SK-N-SH (cell line): ENCODE results near the gene HSPA12A. TPM values are rescaled to one million over a fixed set of nuclear protein-coding genes. Genes with fewer than 3 reads are reported as not detected.

Experiments used
- CTCF ChIA-PET: fragments of 300-600, 350-600 bp; formaldehyde crosslinking; extraction: SDS; loops from one replicate; lab custom pipeline; 2021; lab: Yijun Ruan, JAX
- POLR2A ChIA-PET: fragments of 350-600 bp; sonication (Branson Sonifier 250); formaldehyde crosslinking; extraction: SDS; loops from one replicate; lab custom pipeline; 2020; ENCODE audit warnings: antibody characterized with exemption, inconsistent platforms; lab: Yijun Ruan, JAX
- DNase-seq: peaks from one replicate; pipeline ENCODE4 v3.0.0; 2012
- H2AFZ ChIP-seq: fragments of 200-600 bp; sonication (generic); 2 replicates; pipeline ENCODE4 v1.8.1; 2016; ENCODE audit warnings: antibody characterized with exemption, mild to moderate bottlenecking, low read depth
- H3F3A ChIP-seq: fragments of 200-600 bp; sonication (generic); replicated peaks from 2 replicates; pipeline ENCODE3; 2016; ENCODE audit warnings: antibody characterized with exemption, mild to moderate bottlenecking; ENCODE audit not compliant: insufficient read depth
- H3K27ac ChIP-seq, 2 experiments: fragments of 200-500 bp in 1 of 2; fragments of 200-600 bp in 1 of 2; sonication (Bioruptor generic) in 1 of 2; sonication (generic), shearing (Covaris generic) in 1 of 2; 2 replicates each; pipeline versions ENCODE4 v1.5.1 to v1.6.1; 2014 to 2016; ENCODE audit warnings: low read depth in 2 of 2, inconsistent platforms in 1 of 2, low read length in 1 of 2, mild to moderate bottlenecking in 1 of 2, mixed read lengths in 1 of 2
- H3K27me3 ChIP-seq: fragments of 200-600 bp; sonication (generic), shearing (Covaris generic); 2 replicates; pipeline ENCODE4 v1.6.1; 2016; ENCODE audit warnings: mixed run types; ENCODE audit not compliant: insufficient read depth
- H3K36me3 ChIP-seq, 2 experiments: fragments of 200-500 bp in 1 of 2; fragments of 200-600 bp in 1 of 2; sonication (Bioruptor generic) in 1 of 2; sonication (generic) in 1 of 2; replicated peaks in 1 of 2; 2 replicates each; pipeline versions ENCODE3 to v1.5.1; 2014 to 2016; ENCODE audit warnings: low read length in 1 of 2, mild to moderate bottlenecking in 1 of 2; ENCODE audit not compliant: insufficient read depth in 2 of 2, control insufficient read depth in 1 of 2
- H3K4me1 ChIP-seq, 2 experiments: fragments of 200-500 bp in 1 of 2; fragments of 200-600 bp in 1 of 2; sonication (Bioruptor generic) in 1 of 2; sonication (generic), shearing (Covaris generic) in 1 of 2; 2 replicates each; pipeline versions ENCODE4 v1.5.1 to v1.6.1; 2014 to 2016; ENCODE audit warnings: low read depth in 1 of 2, low read length in 1 of 2, mixed run types in 1 of 2; ENCODE audit not compliant: insufficient read depth in 2 of 2, control insufficient read depth in 1 of 2
- H3K4me2 ChIP-seq: fragments of 200-600 bp; sonication (generic), shearing (Covaris generic); 2 replicates; pipeline ENCODE4 v1.6.1; 2017; ENCODE audit warnings: mixed run types
- H3K4me3 ChIP-seq, 2 experiments: fragments of 200-500 bp in 1 of 2; fragments of 200-600 bp in 1 of 2; sonication (Bioruptor generic) in 1 of 2; sonication (generic), shearing (Covaris generic) in 1 of 2; 2 replicates each; pipeline versions ENCODE4 v1.5.1 to v1.8.1; 2014 to 2016; ENCODE audit warnings: low read depth in 2 of 2, inconsistent platforms in 1 of 2, low read length in 1 of 2, mild to moderate bottlenecking in 1 of 2, mixed read lengths in 1 of 2, moderate library complexity in 1 of 2
- H3K79me2 ChIP-seq: fragments of 200-600 bp; sonication (generic); 2 replicates; pipeline ENCODE4 v1.8.1; 2017; ENCODE audit warnings: mild to moderate bottlenecking; ENCODE audit not compliant: insufficient read depth
- H3K9ac ChIP-seq: fragments of 200-600 bp; sonication (generic); 2 replicates; pipeline ENCODE4 v1.6.1; 2017; ENCODE audit warnings: mixed run types
- H3K9me2 ChIP-seq: fragments of 200-600 bp; sonication (generic); 2 replicates; pipeline ENCODE4 v1.6.1; 2017; ENCODE audit warnings: mixed run types
- H3K9me3 ChIP-seq: fragments of 200-600 bp; sonication (generic); 2 replicates; pipeline ENCODE4 v1.6.1; 2017; ENCODE audit warnings: mixed run types, mild to moderate bottlenecking, moderate library complexity
- H4K20me1 ChIP-seq: fragments of 200-600 bp; sonication (generic); 2 replicates; pipeline ENCODE4 v1.6.1; 2017; ENCODE audit warnings: mild to moderate bottlenecking, mixed run types; ENCODE audit not compliant: insufficient read depth
- CHD2 ChIP-seq: fragments of 150-350 bp; IDR thresholded peaks from 2 replicates; pipeline ENCODE4 v1.6.1; 2018; ENCODE audit warnings: low read length; ENCODE audit not compliant: partially characterized antibody
- ELF1 ChIP-seq: IDR thresholded peaks from 2 replicates; pipeline ENCODE4 v1.4.0; 2012
- EP300 ChIP-seq, 2 experiments: IDR thresholded peaks; 2 replicates each; pipeline versions ENCODE4 v1.4.0 to v1.6.1; 2012; ENCODE audit warnings: borderline replicate concordance in 1 of 2, low read depth in 1 of 2, low read length in 1 of 2
- FOSL2 ChIP-seq: IDR thresholded peaks from 2 replicates; pipeline ENCODE4 v1.4.0; 2012; ENCODE audit warnings: low read depth, mild to moderate bottlenecking, moderate library complexity, borderline replicate concordance
- FOXJ3 ChIP-seq: sonication (generic); formaldehyde crosslinking; IDR thresholded peaks from 2 replicates; pipeline ENCODE4 v1.5.1; 2020; ENCODE audit warnings: mild to moderate bottlenecking, missing genetic modification reagents
- GABPA ChIP-seq: IDR thresholded peaks from 2 replicates; pipeline ENCODE4 v1.4.0; 2012; ENCODE audit warnings: low read depth, mild to moderate bottlenecking
- GATA2 ChIP-seq: sonication (generic); formaldehyde crosslinking; IDR thresholded peaks from 2 replicates; pipeline ENCODE4 v1.5.0; 2020; ENCODE audit warnings: mild to moderate bottlenecking, missing genetic modification reagents
- JUND ChIP-seq: IDR thresholded peaks from 2 replicates; pipeline ENCODE4 v1.4.0; 2012
- MEF2A ChIP-seq: IDR thresholded peaks from 2 replicates; pipeline ENCODE4 v1.4.0; 2012; ENCODE audit warnings: low read depth, borderline replicate concordance
- MXI1 ChIP-seq: IDR thresholded peaks from 2 replicates; pipeline ENCODE4 v1.6.1; 2012; ENCODE audit warnings: mild to moderate bottlenecking, low read depth, low read length, improper control_type of control experiment
- NFIC ChIP-seq: IDR thresholded peaks from 2 replicates; pipeline ENCODE4 v1.4.0; 2012; ENCODE audit warnings: borderline replicate concordance
- NRF1 ChIP-seq: IDR thresholded peaks from 2 replicates; pipeline ENCODE4 v1.6.1; 2012; ENCODE audit warnings: low read depth, mild to moderate bottlenecking, low read length
- RAD21 ChIP-seq: IDR thresholded peaks from 2 replicates; pipeline ENCODE4 v1.6.1; 2012; ENCODE audit warnings: mild to moderate bottlenecking, low read length
- RFX5 ChIP-seq: IDR thresholded peaks from 2 replicates; pipeline ENCODE4 v1.6.1; 2012; ENCODE audit warnings: mild to moderate bottlenecking, improper control_type of control experiment, low read length
- RXRA ChIP-seq: IDR thresholded peaks from 2 replicates; pipeline ENCODE4 v1.4.0; 2012; ENCODE audit warnings: low read depth, mild to moderate bottlenecking, borderline replicate concordance
- SIN3A ChIP-seq: IDR thresholded peaks from 2 replicates; pipeline ENCODE4 v1.6.1; 2012; ENCODE audit warnings: low read depth, mild to moderate bottlenecking, low read length, moderate library complexity, borderline replicate concordance
- SMC3 ChIP-seq: IDR thresholded peaks from 2 replicates; pipeline ENCODE4 v1.6.1; 2012; ENCODE audit warnings: low read depth, low read length, improper control_type of control experiment
- TEAD4 ChIP-seq: IDR thresholded peaks from 2 replicates; pipeline ENCODE4 v1.4.0; 2012; ENCODE audit warnings: mild to moderate bottlenecking, borderline replicate concordance; ENCODE audit not compliant: insufficient read depth
- YY1 ChIP-seq: IDR thresholded peaks from 2 replicates; pipeline ENCODE4 v1.4.0; 2012; ENCODE audit warnings: low read depth, mild to moderate bottlenecking
- WGBS: methylation state at CpG from one replicate; pipeline ENCODE4 v1.1.6; 2017; ENCODE audit warnings: low lambda C conversion rate; 5-methylcytosine and 5-hydroxymethylcytosine counted together
- polyA plus RNA-seq, 3 experiments: library from polyadenylated mRNA; depleted of rRNA; stranded (reverse); fragments of >200 nt; gene quantifications; 2 replicates each; pipeline ENCODE4 v1.2.3, GENCODE V29; 2012
- TF ChIP-seq, protein P1 (sequence below): fragments of 200-600 bp; sonication (generic); IDR thresholded peaks from 2 replicates; pipeline ENCODE4 v1.6.1; 2017; ENCODE audit warnings: antibody characterized with exemption, mild to moderate bottlenecking, moderate library complexity
- TF ChIP-seq, protein P2 (sequence below): IDR thresholded peaks from 2 replicates; pipeline ENCODE4 v1.4.0; 2012; ENCODE audit warnings: low read depth, borderline replicate concordance
- TF ChIP-seq, protein P3 (sequence below): IDR thresholded peaks from 2 replicates; pipeline ENCODE4 v1.4.0; 2012; ENCODE audit warnings: low read depth

The HSPA12A gene
- polyA plus RNA-seq, 1 of the 3 experiments (the other 2 are of a cell fraction), result 2.9 TPM

DNA sequence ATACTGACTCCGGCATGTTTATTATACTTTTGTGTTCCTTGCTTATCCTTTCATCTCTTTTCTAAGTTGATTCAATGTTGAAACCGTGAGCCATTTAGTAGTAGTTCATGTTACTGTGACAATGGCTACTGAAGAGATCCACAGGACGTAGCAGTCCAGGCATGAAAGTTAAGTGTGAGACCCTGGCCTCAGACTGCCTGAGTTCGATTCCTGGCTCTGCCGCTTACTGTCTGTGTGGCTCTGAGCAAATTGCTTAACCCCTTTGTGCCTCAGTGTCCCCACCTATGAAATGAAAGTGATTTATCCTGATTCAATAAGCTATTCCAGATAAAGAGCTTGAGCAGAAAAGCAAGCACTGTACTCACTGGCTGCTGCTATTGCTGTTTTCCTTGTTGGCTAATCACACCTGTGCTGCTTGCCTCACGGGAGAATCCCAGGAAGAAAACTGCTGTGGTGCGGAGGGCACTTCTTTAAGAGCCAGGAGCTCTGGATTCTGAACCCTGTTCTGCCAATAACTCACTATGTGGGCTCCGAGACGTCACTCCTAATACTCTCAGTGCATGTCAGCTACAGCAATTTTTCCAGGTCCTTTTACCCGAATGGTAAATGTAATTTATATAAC lies 83.2 kb downstream of the HSPA12A start:
- WGBS, result 32% methylated on average over 10 of the region's 10 CpGs
- Histone ChIP-seq H4K20me1 (no peaks in the 10 kb centered on the region), H3F3A (no peaks in the 10 kb centered on the region), H3K9me3 (no peaks in the 10 kb centered on the region), H3K4me1 (no peaks in the 10 kb centered on the region; a peak in 1 of 4 replicates), H3K27me3 (no peaks in the 10 kb centered on the region; the same call in 1 of the 2 replicates), H3K9ac (no peak overlapping the region), H2AFZ (no peak overlapping the region), H3K36me3 (no peaks in the 10 kb centered on the region), H3K9me2 (no peaks in the 10 kb centered on the region), H3K4me2 (no peak overlapping the region), H3K4me3 (no peak overlapping the region), H3K79me2 (no peaks in the 10 kb centered on the region), H3K27ac (no peak overlapping the region)
- TF ChIP-seq SMC3 (no peak), YY1 (no peak), NRF1 (no peak), CHD2 (no peak), RXRA (no peak), NFIC (no peak), MEF2A (no peak), FOSL2 (no peak), TEAD4 (no peak)
- TF ChIP-seq, protein P1, sequence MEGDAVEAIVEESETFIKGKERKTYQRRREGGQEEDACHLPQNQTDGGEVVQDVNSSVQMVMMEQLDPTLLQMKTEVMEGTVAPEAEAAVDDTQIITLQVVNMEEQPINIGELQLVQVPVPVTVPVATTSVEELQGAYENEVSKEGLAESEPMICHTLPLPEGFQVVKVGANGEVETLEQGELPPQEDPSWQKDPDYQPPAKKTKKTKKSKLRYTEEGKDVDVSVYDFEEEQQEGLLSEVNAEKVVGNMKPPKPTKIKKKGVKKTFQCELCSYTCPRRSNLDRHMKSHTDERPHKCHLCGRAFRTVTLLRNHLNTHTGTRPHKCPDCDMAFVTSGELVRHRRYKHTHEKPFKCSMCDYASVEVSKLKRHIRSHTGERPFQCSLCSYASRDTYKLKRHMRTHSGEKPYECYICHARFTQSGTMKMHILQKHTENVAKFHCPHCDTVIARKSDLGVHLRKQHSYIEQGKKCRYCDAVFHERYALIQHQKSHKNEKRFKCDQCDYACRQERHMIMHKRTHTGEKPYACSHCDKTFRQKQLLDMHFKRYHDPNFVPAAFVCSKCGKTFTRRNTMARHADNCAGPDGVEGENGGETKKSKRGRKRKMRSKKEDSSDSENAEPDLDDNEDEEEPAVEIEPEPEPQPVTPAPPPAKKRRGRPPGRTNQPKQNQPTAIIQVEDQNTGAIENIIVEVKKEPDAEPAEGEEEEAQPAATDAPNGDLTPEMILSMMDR, result no peak
- ChIA-PET CTCF (interaction anchor here (1.0 to 3.6 kb wide), 3 partner anchors 32 to 137 kb away, joined by 3 to 13 read pairs (median 4); no protein-coding TSS in a partner anchor), POLR2A (no interaction called here)
- DNase-seq, result no peak

DNA sequence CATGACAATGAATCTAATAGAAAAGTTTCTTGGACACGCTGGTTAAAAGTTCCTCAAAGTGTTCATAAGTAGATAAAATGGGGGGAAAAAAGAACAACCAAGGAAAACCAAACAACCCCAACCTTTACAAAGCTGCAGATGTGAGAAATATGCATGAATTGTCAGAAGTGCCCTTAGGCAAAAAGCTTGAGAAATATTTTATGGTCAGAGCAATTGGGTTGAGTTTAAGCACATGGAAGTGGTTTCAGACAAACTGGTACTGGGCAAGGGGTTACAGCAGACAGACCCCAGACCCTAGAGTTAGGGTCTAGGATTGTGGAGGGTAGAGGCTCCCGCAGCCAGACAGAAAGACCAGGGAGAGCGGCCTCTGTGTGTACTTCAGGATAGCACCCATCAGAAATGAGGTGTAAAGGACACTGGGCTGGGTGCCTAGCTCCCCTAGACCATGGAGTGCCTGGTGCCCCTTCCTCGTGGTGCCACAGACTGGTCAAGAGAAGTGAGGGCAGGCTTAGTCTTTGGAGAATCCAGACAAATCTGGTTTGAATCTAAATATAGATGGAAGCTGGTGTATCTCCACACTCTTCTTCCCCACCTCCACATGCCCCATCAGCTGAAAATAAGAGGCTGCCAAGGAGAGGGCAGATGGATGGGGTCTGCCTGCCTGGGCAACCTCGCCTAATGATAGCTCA lies 84.4 kb downstream of the HSPA12A start:
- POLR2A ChIA-PET, result no interaction called here
- CTCF ChIA-PET, result interaction anchor here (1.4 to 3.6 kb wide), 4 partner anchors 12 to 510 kb away, joined by 6 to 13 read pairs (median 10); no protein-coding TSS in a partner anchor
- DNase-seq, result no peak
- no peak for TF ChIP-seq JUND
- no peak for TF ChIP-seq TEAD4
- TF ChIP-seq RAD21, result no peak
- TF ChIP-seq GATA2 (CRISPR knock-in tag), result no peak
- TF ChIP-seq, protein P2, sequence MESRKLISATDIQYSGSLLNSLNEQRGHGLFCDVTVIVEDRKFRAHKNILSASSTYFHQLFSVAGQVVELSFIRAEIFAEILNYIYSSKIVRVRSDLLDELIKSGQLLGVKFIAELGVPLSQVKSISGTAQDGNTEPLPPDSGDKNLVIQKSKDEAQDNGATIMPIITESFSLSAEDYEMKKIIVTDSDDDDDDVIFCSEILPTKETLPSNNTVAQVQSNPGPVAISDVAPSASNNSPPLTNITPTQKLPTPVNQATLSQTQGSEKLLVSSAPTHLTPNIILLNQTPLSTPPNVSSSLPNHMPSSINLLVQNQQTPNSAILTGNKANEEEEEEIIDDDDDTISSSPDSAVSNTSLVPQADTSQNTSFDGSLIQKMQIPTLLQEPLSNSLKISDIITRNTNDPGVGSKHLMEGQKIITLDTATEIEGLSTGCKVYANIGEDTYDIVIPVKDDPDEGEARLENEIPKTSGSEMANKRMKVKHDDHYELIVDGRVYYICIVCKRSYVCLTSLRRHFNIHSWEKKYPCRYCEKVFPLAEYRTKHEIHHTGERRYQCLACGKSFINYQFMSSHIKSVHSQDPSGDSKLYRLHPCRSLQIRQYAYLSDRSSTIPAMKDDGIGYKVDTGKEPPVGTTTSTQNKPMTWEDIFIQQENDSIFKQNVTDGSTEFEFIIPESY, result no peak
- no peak for TF ChIP-seq MXI1
- TF ChIP-seq SIN3A, result no peak
- no peak for TF ChIP-seq RFX5
- TF ChIP-seq, protein P1, result no peak
- TF ChIP-seq ELF1, result no peak
- TF ChIP-seq MEF2A, result no peak
- no peak for TF ChIP-seq EP300 (IDR thresholded peaks at IDR 0.05; ENCODE audit: borderline replicate concordance in 1 of 2, low read depth in 1 of 2, low read length in 1 of 2)
- no peak for TF ChIP-seq FOXJ3
- TF ChIP-seq, protein P3, sequence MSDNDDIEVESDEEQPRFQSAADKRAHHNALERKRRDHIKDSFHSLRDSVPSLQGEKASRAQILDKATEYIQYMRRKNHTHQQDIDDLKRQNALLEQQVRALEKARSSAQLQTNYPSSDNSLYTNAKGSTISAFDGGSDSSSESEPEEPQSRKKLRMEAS, result no peak
- TF ChIP-seq GABPA, result no peak

More for the DNA sequence above, 84.4 kb downstream of the HSPA12A start:
- WGBS, result 49% methylated on average over 5 of the region's 5 CpGs
- H3K27me3 ChIP-seq, result no peaks in the 10 kb centered on the region
- no peaks in the 10 kb centered on the region for H4K20me1 ChIP-seq
- H3K79me2 ChIP-seq, result no peaks in the 10 kb centered on the region
- no peaks in the 10 kb centered on the region for H3K36me3 ChIP-seq
- H2AFZ ChIP-seq, result no peak overlapping the region
- H3K4me2 ChIP-seq, result no peak overlapping the region
- H3K9ac ChIP-seq, result no peak overlapping the region
- no peaks in the 10 kb centered on the region; a peak in 1 of 4 replicates for H3K4me1 ChIP-seq
- H3K27ac ChIP-seq, result no peak overlapping the region
- H3K9me3 ChIP-seq, result no peaks in the 10 kb centered on the region
- H3F3A ChIP-seq, result no peaks in the 10 kb centered on the region
- no peak overlapping the region for H3K4me3 ChIP-seq
- no peaks in the 10 kb centered on the region for H3K9me2 ChIP-seq
